GM21528 (cell line): ENCODE measurements around the gene CXCR4.

Source experiments
- ATAC-seq: cut with Tn5 transposase; IDR thresholded peaks from one replicate; pipeline ENCODE4 v1.9.1; 2021; ENCODE audit warnings: mild to moderate bottlenecking, moderate library complexity; ENCODE audit not compliant: unreplicated experiment, low FRiP score

The CXCR4 gene

GRCh38 chr2:136117909-136118818, at the start of gene CXCR4:
Gene CXCR4 (minus strand): TSS chr2:136118149. CDS start chr2:136118060, 89 bp downstream.
- ATAC-seq = peak; percentile 12

- ATAC-seq = no peak
Observed at GRCh38 chr2:136164280-136164776, 46.4 kb upstream of the CXCR4 start.

GRCh38 chr2:136162438-136162837, 44.5 kb upstream of the CXCR4 start:
- ATAC-seq = no peak

- ATAC-seq = no peak
Observed at GRCh38 chr2:136156411-136156810, 38.5 kb upstream of the CXCR4 start.

- ATAC-seq = no peak
Observed at GRCh38 chr2:136154384-136154783, 36.4 kb upstream of the CXCR4 start.

GRCh38 chr2:136151021-136151971, 33.3 kb upstream of the CXCR4 start:
- ATAC-seq = no peak

GRCh38 chr2:136149011-136149410, 31.1 kb upstream of the CXCR4 start:
- ATAC-seq = no peak

GRCh38 chr2:136146564-136146963, 28.6 kb upstream of the CXCR4 start:
- no peak for ATAC-seq

- no peak for ATAC-seq
Observed at GRCh38 chr2:136143603-136144451, 25.9 kb upstream of the CXCR4 start.

GRCh38 chr2:136141510-136142149, 23.7 kb upstream of the CXCR4 start:
- no peak for ATAC-seq

- no peak for ATAC-seq
Observed at GRCh38 chr2:136139631-136140030, 21.7 kb upstream of the CXCR4 start.

- ATAC-seq = no peak
Observed at GRCh38 chr2:136137982-136138381, 20.0 kb upstream of the CXCR4 start.

- no peak for ATAC-seq
Observed at GRCh38 chr2:136136931-136137330, 19.0 kb upstream of the CXCR4 start.

GRCh38 chr2:136135921-136136906, 18.3 kb upstream of the CXCR4 start:
- peak; percentile 41 for ATAC-seq

- ATAC-seq = no peak
Observed at GRCh38 chr2:136135462-136135861, 17.5 kb upstream of the CXCR4 start.

GRCh38 chr2:136134126-136134525, 16.2 kb upstream of the CXCR4 start:
- ATAC-seq = peak; percentile 22

GRCh38 chr2:136133586-136133985, 15.6 kb upstream of the CXCR4 start:
- ATAC-seq = no peak

GRCh38 chr2:136133176-136133575, 15.2 kb upstream of the CXCR4 start:
- ATAC-seq = no peak

GRCh38 chr2:136132825-136133155, 14.8 kb upstream of the CXCR4 start:
- no peak for ATAC-seq
